Thymus (tissue), 11 donors: ENCODE data around the gene MEGF10. TPM values are rescaled to one million over a fixed set of nuclear protein-coding genes. Genes with fewer than 3 reads are reported as not detected.

ENCODE experiments used
- DNase-seq, 9 donors: peaks; one replicate each; pipeline ENCODE4 v3.0.0-alpha.2; 2013; ENCODE audit warnings: low spot score in 9 of 9, low read depth in 6 of 9, missing footprints in 1 of 9
- H3K27ac ChIP-seq, 2 donors: one replicate each; pipeline ENCODE4 v1.5.1; 2013; ENCODE audit warnings: control low read depth in 1 of 2, low read depth in 1 of 2, low read length in 1 of 2, mild to moderate bottlenecking in 1 of 2, moderate library complexity in 1 of 2
- H3K27me3 ChIP-seq, 2 donors: one replicate each; pipeline ENCODE4 v1.5.1; 2013; ENCODE audit warnings: low read length in 1 of 2; ENCODE audit not compliant: control insufficient read depth in 2 of 2, insufficient read depth in 1 of 2
- H3K36me3 ChIP-seq, 2 donors: one replicate each; pipeline ENCODE4 v1.5.1; 2013; ENCODE audit warnings: low read length in 1 of 2, mild to moderate bottlenecking in 1 of 2, moderate library complexity in 1 of 2; ENCODE audit not compliant: control insufficient read depth in 2 of 2, insufficient read depth in 2 of 2
- H3K4me1 ChIP-seq, 2 donors: one replicate each; pipeline ENCODE4 v1.5.1; 2013; ENCODE audit warnings: low read length in 2 of 2; ENCODE audit not compliant: control insufficient read depth in 2 of 2, insufficient read depth in 2 of 2
- H3K4me3 ChIP-seq, 2 donors: one replicate each; pipeline ENCODE4 v1.5.1; 2013; ENCODE audit warnings: low read length in 2 of 2, control low read depth in 1 of 2, mild to moderate bottlenecking in 1 of 2
- H3K9me3 ChIP-seq, 2 donors: one replicate each; pipeline ENCODE4 v1.5.1; 2013; ENCODE audit warnings: low read length in 1 of 2, mild to moderate bottlenecking in 1 of 2; ENCODE audit not compliant: control insufficient read depth in 2 of 2, insufficient read depth in 1 of 2
- WGBS: extraction: QIAGEN DNeasy Blood & Tissue Kit; methylation state at CpG from one replicate; pipeline ENCODE4 v1.1.7; 2013; 5-methylcytosine and 5-hydroxymethylcytosine counted together
- polyA plus RNA-seq: library from polyadenylated mRNA; stranded (reverse); fragments of 200-250 nt; gene quantifications from one replicate; pipeline ENCODE4 v1.2.3, GENCODE V29; 2013
- total RNA-seq: library from RNA; stranded (reverse); fragments of 120-200 nt; gene quantifications from one replicate; pipeline ENCODE4 v1.2.4, GENCODE V29; 2013
- donor health status: healthy.

MEGF10 gene
- total and polyA plus RNA-seq, 2 donors = 0.32 to 1.1 TPM

DNA sequence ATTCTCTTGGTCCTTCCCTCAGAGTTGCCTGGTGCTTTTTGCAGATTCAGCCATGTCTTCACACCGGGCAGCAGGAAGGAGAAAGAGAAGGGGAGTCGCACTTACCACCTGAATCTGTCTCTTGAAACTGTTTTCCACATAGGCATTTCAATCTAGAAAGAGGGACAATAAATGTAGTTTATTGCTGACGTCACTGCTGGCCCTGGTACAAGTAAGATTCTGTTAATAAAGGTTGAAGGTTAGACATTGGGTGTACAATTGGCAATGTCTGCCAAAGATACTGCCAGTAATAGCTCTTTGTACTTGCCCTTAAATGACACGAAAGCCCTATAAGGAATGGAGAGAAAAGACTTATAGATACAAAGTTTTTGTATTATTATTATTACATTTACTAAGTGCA lies 72.8 kb downstream of the MEGF10 start:
- Histone ChIP-seq H3K4me3 (no peak overlapping the region), H3K4me1 (no peaks in the 10 kb centered on the region), H3K27ac (no peak overlapping the region), H3K27me3 (no peaks in the 10 kb centered on the region), H3K36me3 (no peaks in the 10 kb centered on the region), H3K9me3 (no peaks in the 10 kb centered on the region)
- WGBS = 96% methylated on average over 4 of the region's 4 CpGs
- DNase-seq = no peak

GRCh38 chr5:127367029-127367428 lies 76.4 kb downstream of the MEGF10 start:
- Histone ChIP-seq H3K27me3 (no peaks in the 10 kb centered on the region), H3K27ac (no peak overlapping the region), H3K9me3 (no peaks in the 10 kb centered on the region), H3K4me3 (no peak overlapping the region), H3K36me3 (no peaks in the 10 kb centered on the region), H3K4me1 (no peaks in the 10 kb centered on the region)
- 97% methylated on average over 1 of the region's 1 CpG for WGBS
- DNase-seq = no peak

- Histone ChIP-seq H3K27me3 (no peaks in the 10 kb centered on the region), H3K9me3 (no peaks in the 10 kb centered on the region), H3K36me3 (no peaks in the 10 kb centered on the region), H3K4me1 (no peaks in the 10 kb centered on the region), H3K4me3 (no peak overlapping the region), H3K27ac (no peak overlapping the region)
- peak in 1 of 9 donors; percentile 7 for DNase-seq
- 98% methylated on average over 1 of the region's 1 CpG for WGBS
Observed at GRCh38 chr5:127367946-127368465, 77.4 kb downstream of the MEGF10 start.

DNA sequence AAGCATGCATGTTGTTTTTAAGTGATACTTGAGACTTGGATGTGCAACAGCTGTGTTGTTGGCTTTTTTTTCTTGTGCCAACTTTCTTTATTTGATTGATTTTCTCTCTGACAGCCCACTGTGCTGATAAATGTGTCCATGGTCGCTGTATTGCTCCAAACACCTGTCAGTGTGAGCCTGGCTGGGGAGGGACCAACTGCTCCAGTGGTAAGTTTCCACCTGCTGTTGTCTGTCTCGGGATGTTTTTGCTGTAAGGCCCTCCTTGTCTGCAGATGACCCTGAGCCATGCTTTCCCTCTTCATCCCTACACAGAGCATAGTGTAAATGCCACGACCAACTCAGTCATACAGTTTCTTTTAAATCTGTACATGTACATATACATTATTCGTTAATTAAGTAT lies 79.2 kb downstream of the MEGF10 start:
- 90% methylated on average over 4 of the region's 4 CpGs for WGBS
- no peak for DNase-seq

GRCh38 chr5:127370631-127371030 lies 80.0 kb downstream of the MEGF10 start:
- WGBS = 69% methylated on average over 8 of the region's 8 CpGs

More for the DNA sequence above, 79.2 kb downstream of the MEGF10 start:
- Histone ChIP-seq H3K27me3 (no peaks in the 10 kb centered on the region), H3K36me3 (no peaks in the 10 kb centered on the region), H3K27ac (no peak overlapping the region), H3K9me3 (peaks cover 0 to 3% of the 10 kb centered on the region in 2 donors), H3K4me1 (no peaks in the 10 kb centered on the region), H3K4me3 (no peak overlapping the region)

DNA sequence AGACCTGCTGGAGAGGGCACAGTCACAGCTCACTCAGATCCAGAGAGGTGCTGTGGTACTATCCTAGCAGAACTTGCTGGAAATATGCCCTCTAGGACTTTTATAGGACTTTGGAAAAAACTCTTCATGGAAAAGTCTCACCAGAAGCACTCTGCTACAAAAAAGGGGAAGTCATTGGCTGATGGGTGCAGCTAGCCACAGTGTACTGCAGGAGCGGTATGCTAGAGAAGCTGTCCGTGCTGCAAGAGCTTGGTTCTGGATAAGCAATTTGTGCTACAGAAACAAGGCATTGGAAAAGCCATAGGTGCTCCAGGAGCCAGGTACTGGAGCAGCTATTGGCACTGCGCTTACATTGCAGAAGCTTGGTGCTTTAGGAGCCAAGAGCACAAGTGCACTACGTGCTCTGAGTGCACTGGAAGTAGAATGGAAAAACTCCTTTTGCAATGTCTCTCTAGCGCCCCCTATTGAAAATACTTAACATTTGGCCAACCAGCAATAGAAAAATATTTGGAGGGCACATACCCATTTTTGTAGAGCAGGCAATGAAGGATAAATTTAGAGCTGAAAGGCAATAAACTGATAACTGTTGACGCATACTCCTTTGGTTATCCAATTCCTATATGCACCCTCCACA lies 83.4 kb downstream of the MEGF10 start:
- Histone ChIP-seq H3K9me3 (peaks cover 0 to 3% of the 10 kb centered on the region in 2 donors), H3K27ac (no peak overlapping the region), H3K27me3 (no peaks in the 10 kb centered on the region), H3K4me1 (no peaks in the 10 kb centered on the region), H3K36me3 (no peaks in the 10 kb centered on the region), H3K4me3 (no peak overlapping the region)
- no peak for DNase-seq
- 61% methylated on average over 6 of the region's 6 CpGs for WGBS

More at GRCh38 chr5:127370631-127371030, 80.0 kb downstream of the MEGF10 start:
- Histone ChIP-seq H3K9me3 (peaks cover 0 to 3% of the 10 kb centered on the region in 2 donors), H3K4me3 (no peak overlapping the region), H3K27ac (no peak overlapping the region), H3K36me3 (no peaks in the 10 kb centered on the region), H3K4me1 (no peaks in the 10 kb centered on the region), H3K27me3 (no peaks in the 10 kb centered on the region)
- no peak for DNase-seq

DNA sequence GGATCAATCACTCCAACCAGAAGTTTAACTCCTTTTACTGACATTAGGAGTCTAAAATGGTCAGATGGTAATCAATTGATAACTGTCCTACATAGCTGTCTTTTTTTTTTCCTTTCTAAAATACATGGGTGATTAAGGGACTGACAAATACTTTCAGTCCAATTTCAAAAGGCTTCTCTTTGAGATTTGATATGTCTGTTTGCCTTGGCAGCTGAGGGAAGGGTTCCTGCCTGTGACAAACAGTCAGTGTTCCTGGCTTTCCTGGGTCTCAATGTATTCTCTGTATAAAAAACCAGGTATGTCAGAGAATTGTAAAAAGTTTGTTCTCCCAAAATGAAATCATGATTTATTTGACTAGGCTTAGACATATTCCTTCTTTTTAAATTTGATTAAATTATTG lies 84.5 kb downstream of the MEGF10 start:
- no peak overlapping the region for H3K27ac ChIP-seq
- peaks cover 0 to 3% of the 10 kb centered on the region in 2 donors for H3K9me3 ChIP-seq
- no peak for DNase-seq
- H3K27me3 ChIP-seq = no peaks in the 10 kb centered on the region
- H3K4me3 ChIP-seq = no peak overlapping the region
- H3K36me3 ChIP-seq = no peaks in the 10 kb centered on the region
- H3K4me1 ChIP-seq = no peaks in the 10 kb centered on the region

- 95% methylated on average over 1 of the region's 1 CpG for WGBS
- H3K4me1 ChIP-seq = no peaks in the 10 kb centered on the region
- H3K27ac ChIP-seq = no peak overlapping the region
- H3K9me3 ChIP-seq = peaks cover 0 to 3% of the 10 kb centered on the region in 2 donors
- no peak for DNase-seq
- H3K36me3 ChIP-seq = no peaks in the 10 kb centered on the region
- no peak overlapping the region for H3K4me3 ChIP-seq
- H3K27me3 ChIP-seq = no peaks in the 10 kb centered on the region
Observed at GRCh38 chr5:127375544-127376091, 85.0 kb downstream of the MEGF10 start.

DNA sequence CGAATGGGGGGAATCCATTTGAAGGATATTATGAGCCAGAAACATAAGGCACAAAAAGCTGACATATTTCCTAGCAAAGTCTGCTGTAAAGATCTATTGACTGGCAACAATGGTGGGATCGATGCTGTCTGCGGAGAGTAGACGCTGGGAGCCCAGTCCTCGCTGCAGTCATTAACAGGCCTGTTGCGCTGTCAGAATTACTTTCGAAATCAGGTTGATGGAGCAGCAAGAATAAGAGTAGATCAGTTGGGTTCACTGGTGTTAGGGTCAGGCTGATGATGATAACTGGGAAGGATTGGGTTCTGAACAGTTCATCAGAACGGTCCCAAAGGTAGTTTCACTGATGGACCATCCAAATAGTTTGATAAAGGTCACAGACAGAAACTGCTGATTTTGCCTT lies 87.1 kb downstream of the MEGF10 start:
- Histone ChIP-seq H3K9me3 (peaks cover 0 to 3% of the 10 kb centered on the region in 2 donors), H3K36me3 (no peaks in the 10 kb centered on the region), H3K4me3 (no peak overlapping the region), H3K27ac (no peak overlapping the region), H3K4me1 (no peaks in the 10 kb centered on the region), H3K27me3 (no peaks in the 10 kb centered on the region)
- WGBS = 96% methylated on average over 8 of the region's 8 CpGs
- DNase-seq = no peak
